ENCODE measurements around the gene LNP1. TPM values are rescaled to one million over a fixed set of nuclear protein-coding genes. Genes with fewer than 3 reads are reported as not detected.

LNP1 gene
- total RNA-seq, 3 donors from 2014 or later (not counting 1 experiment from before 2014, with no cell fraction given): 0.39 to 0.85 (median 0.73) TPM

GRCh38 chr3:100407977-100408532 lies 6.7 kb downstream of the LNP1 start:
- no peaks in the 10 kb centered on the region for H3K27me3 Mint-ChIP-seq (ENCODE audit: low read depth in 2 of 2)
- no peaks in the 10 kb centered on the region for H3K27me3 ChIP-seq (ENCODE audit: control insufficient read depth, insufficient read depth, low read length)
- peaks cover 5% of the 10 kb centered on the region in 2 donors for H3K9me3 Mint-ChIP-seq
- H3K4me1 Mint-ChIP-seq: no peaks in the 10 kb centered on the region
- no peak overlapping the region for H3K4me3 Mint-ChIP-seq
- no peaks in the 10 kb centered on the region for H3K9me3 ChIP-seq (ENCODE audit: control insufficient read depth, insufficient read depth, low read length)
- no peak overlapping the region for H3K27ac Mint-ChIP-seq
- no peak for DNase-seq
- no peak overlapping the region for H3K27ac ChIP-seq (ENCODE audit: low read length)
- intact Hi-C loops (cut with micrococcal nuclease): loop anchor here (10.0 kb wide), 2 partner anchors 593 to 1267 kb away; partner anchors contain the start of genes CMSS1 and ZBTB11
- no peak for ATAC-seq
- peaks cover 11% of the 10 kb centered on the region for H3K36me3 Mint-ChIP-seq
- no peaks in the 10 kb centered on the region for H3K4me1 ChIP-seq (ENCODE audit: control insufficient read depth, insufficient read depth, low read length)
- H3K36me3 ChIP-seq (ENCODE audit: control insufficient read depth, insufficient read depth, low read length): no peaks in the 10 kb centered on the region
- WGBS (ENCODE audit: insufficient coverage): 97% methylated on average over 4 of the region's 4 CpGs
- no peak overlapping the region for H3K4me3 ChIP-seq (ENCODE audit: low read length)
- TF ChIP-seq CTCF (IDR thresholded peaks at IDR 0.05): no peak

GRCh38 chr3:100411091-100411982 lies 10.0 kb downstream of the LNP1 start:
- no peaks in the 10 kb centered on the region for H3K4me1 ChIP-seq (ENCODE audit: control insufficient read depth, insufficient read depth, low read length)
- H3K9me3 Mint-ChIP-seq: peaks cover 5% of the 10 kb centered on the region in 2 donors
- no peak for ATAC-seq

GRCh38 chr3:100412912-100413590 lies 11.7 kb downstream of the LNP1 start:
- no peaks in the 10 kb centered on the region for H3K9me3 ChIP-seq (ENCODE audit: control insufficient read depth, insufficient read depth, low read length)
- no peak for TF ChIP-seq CTCF (IDR thresholded peaks at IDR 0.05)
- no peak for ATAC-seq
- no peaks in the 10 kb centered on the region for H3K4me1 Mint-ChIP-seq
- no peaks in the 10 kb centered on the region for H3K36me3 ChIP-seq (ENCODE audit: control insufficient read depth, insufficient read depth, low read length)
- H3K4me3 ChIP-seq (ENCODE audit: low read length): no peak overlapping the region
- no peaks in the 10 kb centered on the region for H3K27me3 Mint-ChIP-seq (ENCODE audit: low read depth in 2 of 2)
- no peaks in the 10 kb centered on the region for H3K9me3 Mint-ChIP-seq
- no peak overlapping the region for H3K27ac Mint-ChIP-seq
- H3K36me3 Mint-ChIP-seq: peaks cover under 1% of the 10 kb centered on the region
- H3K4me3 Mint-ChIP-seq: no peak overlapping the region
- H3K4me1 ChIP-seq (ENCODE audit: control insufficient read depth, insufficient read depth, low read length): no peaks in the 10 kb centered on the region
- intact Hi-C loops (cut with micrococcal nuclease): no loop called here
- no peak for DNase-seq
- H3K27ac ChIP-seq (ENCODE audit: low read length): no peak overlapping the region
- H3K27me3 ChIP-seq (ENCODE audit: control insufficient read depth, insufficient read depth, low read length): no peaks in the 10 kb centered on the region
- 46% methylated on average over 2 of the region's 4 CpGs for WGBS (ENCODE audit: insufficient coverage)

More at GRCh38 chr3:100411091-100411982, 10.0 kb downstream of the LNP1 start:
- Mint-ChIP-seq H3K4me3 (no peak overlapping the region), H3K36me3 (peaks cover 11% of the 10 kb centered on the region), H3K4me1 (no peaks in the 10 kb centered on the region), H3K27ac (no peak overlapping the region), H3K27me3 (ENCODE audit: low read depth in 2 of 2) (no peaks in the 10 kb centered on the region)
- intact Hi-C loops (cut with micrococcal nuclease): no loop called here
- Histone ChIP-seq H3K27me3 (ENCODE audit: control insufficient read depth, insufficient read depth, low read length) (no peaks in the 10 kb centered on the region), H3K4me3 (ENCODE audit: low read length) (no peak overlapping the region), H3K9me3 (ENCODE audit: control insufficient read depth, insufficient read depth, low read length) (no peaks in the 10 kb centered on the region), H3K36me3 (ENCODE audit: control insufficient read depth, insufficient read depth, low read length) (no peaks in the 10 kb centered on the region), H3K27ac (ENCODE audit: low read length) (no peak overlapping the region)
- no peak for TF ChIP-seq CTCF (IDR thresholded peaks at IDR 0.05)
- WGBS (ENCODE audit: insufficient coverage): no CpG with 5 or more reads among the region's 2 CpGs
- DNase-seq: no peak

Data from natural killer cell (primary cell).